ENCODE data around the gene LMF1.

The LMF1 gene

DNA sequence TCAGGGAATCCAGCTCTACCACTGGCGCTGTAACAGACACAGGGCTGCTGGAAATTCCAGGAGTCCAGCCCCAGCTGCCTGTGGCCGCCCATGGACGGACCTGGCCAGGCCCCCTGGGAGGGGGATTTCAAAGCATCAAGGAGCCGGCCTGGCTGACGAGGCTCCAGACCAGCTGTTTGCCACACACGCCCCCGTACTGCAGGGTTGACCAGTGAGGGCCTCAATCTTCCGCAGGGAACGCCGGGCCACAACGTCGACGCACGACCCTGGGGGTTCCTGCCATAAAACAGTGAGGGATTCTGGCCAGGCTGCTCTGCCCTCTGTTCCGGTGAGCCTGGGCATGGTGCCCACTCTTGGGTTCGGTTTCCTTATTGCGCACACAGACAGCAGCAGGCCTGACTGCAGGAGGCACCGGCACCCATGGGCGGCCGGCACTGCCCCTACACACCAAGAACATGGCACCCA is 3.7 kb downstream of the LMF1 start:
- Histone ChIP-seq H3K4me3 (ENCODE audit: insufficient read depth, low read length, poor library complexity, severe bottlenecking) (no peak overlapping the region), H3K27me3 (ENCODE audit: low read length) (no peaks in the 10 kb centered on the region), H3K79me2 (ENCODE audit: insufficient read depth, low read length) (no peaks in the 10 kb centered on the region), H2AFZ (ENCODE audit: low read depth, low read length, severe bottlenecking) (no peak overlapping the region), H3K9me3 (ENCODE audit: insufficient read depth, low read length) (no peaks in the 10 kb centered on the region), H3K27ac (ENCODE audit: low read depth, low read length) (no peak overlapping the region), H3F3A (ENCODE audit: insufficient read depth) (no peaks in the 10 kb centered on the region), H3K9me2 (replicated peaks; ENCODE audit: insufficient read depth, low read length) (no peaks in the 10 kb centered on the region), H3K36me3 (ENCODE audit: low read length) (no peaks in the 10 kb centered on the region), H3K9ac (ENCODE audit: low read length) (no peak overlapping the region), H3K4me2 (ENCODE audit: low read depth, low read length, poor library complexity, severe bottlenecking) (no peak overlapping the region), H4K20me1 (ENCODE audit: low read depth, low read length) (no peaks in the 10 kb centered on the region)
- no peak for TF ChIP-seq EZH2phosphoT487 (conservative IDR thresholded peaks at IDR 0.05; ENCODE audit: low read length)
- TF ChIP-seq, protein P1, sequence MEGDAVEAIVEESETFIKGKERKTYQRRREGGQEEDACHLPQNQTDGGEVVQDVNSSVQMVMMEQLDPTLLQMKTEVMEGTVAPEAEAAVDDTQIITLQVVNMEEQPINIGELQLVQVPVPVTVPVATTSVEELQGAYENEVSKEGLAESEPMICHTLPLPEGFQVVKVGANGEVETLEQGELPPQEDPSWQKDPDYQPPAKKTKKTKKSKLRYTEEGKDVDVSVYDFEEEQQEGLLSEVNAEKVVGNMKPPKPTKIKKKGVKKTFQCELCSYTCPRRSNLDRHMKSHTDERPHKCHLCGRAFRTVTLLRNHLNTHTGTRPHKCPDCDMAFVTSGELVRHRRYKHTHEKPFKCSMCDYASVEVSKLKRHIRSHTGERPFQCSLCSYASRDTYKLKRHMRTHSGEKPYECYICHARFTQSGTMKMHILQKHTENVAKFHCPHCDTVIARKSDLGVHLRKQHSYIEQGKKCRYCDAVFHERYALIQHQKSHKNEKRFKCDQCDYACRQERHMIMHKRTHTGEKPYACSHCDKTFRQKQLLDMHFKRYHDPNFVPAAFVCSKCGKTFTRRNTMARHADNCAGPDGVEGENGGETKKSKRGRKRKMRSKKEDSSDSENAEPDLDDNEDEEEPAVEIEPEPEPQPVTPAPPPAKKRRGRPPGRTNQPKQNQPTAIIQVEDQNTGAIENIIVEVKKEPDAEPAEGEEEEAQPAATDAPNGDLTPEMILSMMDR (IDR thresholded peaks at IDR 0.05; ENCODE audit: insufficient read depth, low read length, poor library complexity, severe bottlenecking), result no peak

DNA sequence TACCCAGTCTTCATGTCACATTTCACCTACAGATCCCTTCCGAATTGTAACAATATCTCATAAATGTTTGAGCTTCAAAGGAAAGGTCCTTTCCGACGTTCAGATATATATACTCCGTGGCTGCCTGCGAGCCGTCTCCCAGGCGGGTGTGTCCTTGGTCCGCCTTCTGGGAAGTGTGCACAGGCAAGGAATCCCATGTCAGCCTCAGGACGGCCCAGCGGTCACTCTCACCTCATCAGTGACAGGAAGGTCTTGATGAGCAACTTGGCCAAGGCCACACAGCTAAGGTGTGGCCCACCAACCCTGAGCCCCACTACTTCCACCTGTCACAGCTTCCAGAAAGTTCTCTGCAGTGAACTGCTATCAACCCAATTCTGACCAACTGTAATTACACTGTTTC is 4.3 kb downstream of the LMF1 start:
- no peak overlapping the region for H2AFZ ChIP-seq (ENCODE audit: low read depth, low read length, severe bottlenecking)
- no peaks in the 10 kb centered on the region for H3K9me2 ChIP-seq (replicated peaks; ENCODE audit: insufficient read depth, low read length)
- H3K27me3 ChIP-seq (ENCODE audit: low read length), result no peaks in the 10 kb centered on the region
- no peak overlapping the region for H3K4me3 ChIP-seq (ENCODE audit: insufficient read depth, low read length, poor library complexity, severe bottlenecking)
- no peak overlapping the region for H3K9ac ChIP-seq (ENCODE audit: low read length)
- TF ChIP-seq, protein P1 (IDR thresholded peaks at IDR 0.05; ENCODE audit: insufficient read depth, low read length, poor library complexity, severe bottlenecking), result no peak
- no peak for TF ChIP-seq EZH2phosphoT487 (conservative IDR thresholded peaks at IDR 0.05; ENCODE audit: low read length)
- no peaks in the 10 kb centered on the region for H3K36me3 ChIP-seq (ENCODE audit: low read length)
- no peaks in the 10 kb centered on the region for H3F3A ChIP-seq (ENCODE audit: insufficient read depth)
- no peak overlapping the region for H3K27ac ChIP-seq (ENCODE audit: low read depth, low read length)
- H4K20me1 ChIP-seq (ENCODE audit: low read depth, low read length), result no peaks in the 10 kb centered on the region
- H3K9me3 ChIP-seq (ENCODE audit: insufficient read depth, low read length), result no peaks in the 10 kb centered on the region
- H3K79me2 ChIP-seq (ENCODE audit: insufficient read depth, low read length), result no peaks in the 10 kb centered on the region
- H3K4me2 ChIP-seq (ENCODE audit: low read depth, low read length, poor library complexity, severe bottlenecking), result no peak overlapping the region

DNA sequence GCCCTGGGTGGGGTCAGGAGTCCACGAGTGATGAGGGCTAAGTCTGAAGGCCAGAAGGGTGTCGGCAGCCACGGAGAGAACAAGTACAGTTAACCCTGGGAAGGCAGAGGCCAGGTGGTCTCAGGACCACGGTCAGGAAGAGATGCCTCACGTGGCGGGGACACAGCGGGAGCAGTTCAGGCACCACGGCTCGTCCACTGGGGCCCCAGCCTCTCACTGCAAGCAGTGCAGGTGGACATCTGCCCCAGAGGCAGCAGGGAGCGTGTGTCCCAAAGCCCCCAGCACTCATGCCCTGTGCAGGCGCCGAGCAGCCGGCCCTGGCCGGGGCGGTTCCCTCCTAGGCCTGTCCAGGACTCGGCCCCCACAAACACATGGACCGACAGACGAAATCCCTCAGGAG is 4.7 kb downstream of the LMF1 start:
- Histone ChIP-seq H3K27ac (ENCODE audit: low read depth, low read length) (no peak overlapping the region), H3K36me3 (ENCODE audit: low read length) (no peaks in the 10 kb centered on the region)

More for the DNA sequence above, 4.7 kb downstream of the LMF1 start:
- H3K27me3 ChIP-seq (ENCODE audit: low read length), result no peaks in the 10 kb centered on the region
- H4K20me1 ChIP-seq (ENCODE audit: low read depth, low read length), result no peaks in the 10 kb centered on the region
- H3K4me3 ChIP-seq (ENCODE audit: insufficient read depth, low read length, poor library complexity, severe bottlenecking), result no peak overlapping the region
- no peaks in the 10 kb centered on the region for H3K79me2 ChIP-seq (ENCODE audit: insufficient read depth, low read length)
- no peak overlapping the region for H2AFZ ChIP-seq (ENCODE audit: low read depth, low read length, severe bottlenecking)
- H3K9me2 ChIP-seq (replicated peaks; ENCODE audit: insufficient read depth, low read length), result no peaks in the 10 kb centered on the region
- H3K9ac ChIP-seq (ENCODE audit: low read length), result no peak overlapping the region
- no peaks in the 10 kb centered on the region for H3F3A ChIP-seq (ENCODE audit: insufficient read depth)
- H3K9me3 ChIP-seq (ENCODE audit: insufficient read depth, low read length), result no peaks in the 10 kb centered on the region
- no peak for TF ChIP-seq EZH2phosphoT487 (conservative IDR thresholded peaks at IDR 0.05; ENCODE audit: low read length)
- TF ChIP-seq, protein P1 (IDR thresholded peaks at IDR 0.05; ENCODE audit: insufficient read depth, low read length, poor library complexity, severe bottlenecking), result no peak
- no peak overlapping the region for H3K4me2 ChIP-seq (ENCODE audit: low read depth, low read length, poor library complexity, severe bottlenecking)

Data from SU-DHL-6 (cell line).